ENCODE data around the gene CAPN14.

CAPN14 gene

DNA sequence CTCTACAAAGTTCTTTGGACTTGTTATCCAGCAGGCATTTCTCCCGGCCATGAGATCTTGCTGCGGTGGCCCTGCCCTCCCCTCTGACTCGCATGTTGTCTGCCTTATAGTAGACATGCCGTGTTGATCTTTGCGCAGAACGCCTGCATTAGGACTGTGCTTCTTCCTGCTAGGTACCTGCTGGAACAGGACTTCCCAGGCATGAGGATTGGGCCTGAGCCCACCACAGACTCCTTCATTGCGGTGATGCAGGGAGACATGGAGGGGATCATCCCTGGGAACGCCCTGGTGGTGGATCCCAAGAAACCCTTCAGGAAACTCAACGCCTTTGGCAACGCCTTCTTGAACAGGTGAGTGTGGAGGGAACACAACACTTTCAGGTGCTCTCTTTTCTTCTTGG, 26.8 kb upstream of the CAPN14 start:
- in situ Hi-C loops (cut with HindIII; ENCODE audit: low sequenced_read_pairs) = no loop called here

DNA sequence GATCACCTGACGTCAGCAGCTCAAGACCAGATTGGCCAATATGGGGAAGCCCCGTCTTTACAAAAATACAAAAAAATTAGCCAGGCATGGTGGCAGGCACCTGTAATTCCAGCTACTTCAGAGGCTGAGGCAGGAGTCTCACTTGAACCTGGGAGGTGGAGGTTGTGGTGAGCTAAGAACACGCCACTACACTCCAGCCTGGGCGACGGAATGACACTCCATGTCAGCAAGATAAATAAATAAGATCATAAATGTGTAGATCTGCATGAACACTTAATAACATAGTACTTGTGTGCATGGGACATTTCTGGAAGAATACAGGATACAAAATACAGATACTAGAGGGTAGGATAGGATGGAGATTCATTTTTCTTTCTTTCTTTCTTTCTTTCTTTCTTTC, 25.7 kb upstream of the CAPN14 start:
- in situ Hi-C loops (cut with HindIII; ENCODE audit: low sequenced_read_pairs) = no loop called here

DNA sequence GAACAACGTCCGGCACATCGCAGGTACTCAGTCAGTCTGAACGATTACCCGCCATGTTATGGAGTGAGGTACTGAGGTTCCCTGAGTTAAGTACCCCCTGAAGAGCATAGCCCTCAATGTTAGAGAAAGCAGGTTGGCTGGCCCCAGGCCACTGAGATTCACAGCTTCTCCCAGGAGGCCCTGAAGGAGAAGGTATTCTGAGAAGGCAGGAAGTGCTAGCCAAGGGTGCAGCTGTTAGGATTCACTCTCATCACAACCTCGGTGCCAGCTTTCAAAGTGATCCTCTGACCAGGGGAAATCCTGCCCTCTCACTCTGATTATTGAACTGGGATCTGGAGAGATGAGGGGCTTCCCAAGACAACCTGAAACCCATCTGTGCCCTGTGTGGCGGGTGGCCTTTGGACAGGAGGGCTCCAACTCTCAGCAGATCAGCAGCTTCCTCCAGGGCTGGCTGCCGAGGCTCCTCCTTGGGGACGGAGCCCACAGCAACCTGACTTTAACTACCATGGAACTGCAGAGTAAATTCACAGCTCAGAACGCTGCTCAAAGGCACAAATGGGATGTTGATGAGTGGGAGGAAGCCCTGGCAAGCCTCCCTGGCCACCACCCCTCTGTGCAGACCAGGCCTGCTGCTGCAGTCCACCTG, 24.4 kb upstream of the CAPN14 start:
- in situ Hi-C loops (cut with HindIII; ENCODE audit: low sequenced_read_pairs) = no loop called here

DNA sequence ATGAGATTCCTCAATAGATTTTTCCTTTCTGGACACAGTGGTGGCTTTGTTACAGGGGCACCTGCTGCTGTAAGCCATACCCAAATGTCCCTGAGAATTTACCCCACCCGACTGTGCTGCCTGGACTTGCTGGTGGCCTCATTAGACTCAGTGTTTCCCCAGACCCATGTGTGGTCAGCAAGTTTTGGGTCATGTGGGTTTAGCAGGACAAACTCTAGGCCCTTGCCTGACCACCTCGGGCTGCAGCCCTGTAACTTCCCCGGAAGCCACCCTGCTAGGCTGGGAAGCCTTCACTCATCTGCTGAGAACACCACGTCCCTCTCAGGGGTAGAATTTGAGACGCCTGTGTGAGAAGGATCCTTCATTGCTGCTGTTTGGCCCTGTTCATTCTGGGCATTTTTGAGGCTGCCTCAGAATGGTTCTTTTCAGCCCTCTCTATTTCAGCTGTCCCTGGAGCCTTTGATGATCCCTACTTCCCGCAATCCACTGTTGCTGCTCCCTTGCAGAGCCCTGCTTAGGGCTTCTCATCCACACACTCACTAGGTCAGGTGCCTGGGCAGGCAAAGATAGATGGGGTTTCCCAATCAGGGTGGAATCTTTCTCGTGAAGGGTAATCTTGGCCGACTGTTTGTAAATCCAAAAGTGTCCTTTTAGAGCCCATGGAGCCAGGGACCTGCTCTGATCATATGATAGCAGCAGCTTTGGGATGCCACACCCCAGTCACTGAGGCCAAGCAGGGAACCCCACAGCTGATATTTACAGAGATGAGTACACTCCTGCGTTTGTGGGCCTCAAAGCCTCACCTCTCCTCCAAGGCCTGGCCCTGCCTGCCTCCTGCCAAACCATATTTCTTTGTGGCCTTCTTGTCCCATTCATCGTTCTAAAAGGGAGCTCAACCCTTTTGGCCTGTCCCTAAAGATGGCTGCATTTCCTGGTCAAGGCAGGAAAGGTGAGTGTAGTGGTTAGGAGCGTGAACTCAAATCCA, 23.4 kb upstream of the CAPN14 start:
- in situ Hi-C loops (cut with HindIII; ENCODE audit: low sequenced_read_pairs) = no loop called here

DNA sequence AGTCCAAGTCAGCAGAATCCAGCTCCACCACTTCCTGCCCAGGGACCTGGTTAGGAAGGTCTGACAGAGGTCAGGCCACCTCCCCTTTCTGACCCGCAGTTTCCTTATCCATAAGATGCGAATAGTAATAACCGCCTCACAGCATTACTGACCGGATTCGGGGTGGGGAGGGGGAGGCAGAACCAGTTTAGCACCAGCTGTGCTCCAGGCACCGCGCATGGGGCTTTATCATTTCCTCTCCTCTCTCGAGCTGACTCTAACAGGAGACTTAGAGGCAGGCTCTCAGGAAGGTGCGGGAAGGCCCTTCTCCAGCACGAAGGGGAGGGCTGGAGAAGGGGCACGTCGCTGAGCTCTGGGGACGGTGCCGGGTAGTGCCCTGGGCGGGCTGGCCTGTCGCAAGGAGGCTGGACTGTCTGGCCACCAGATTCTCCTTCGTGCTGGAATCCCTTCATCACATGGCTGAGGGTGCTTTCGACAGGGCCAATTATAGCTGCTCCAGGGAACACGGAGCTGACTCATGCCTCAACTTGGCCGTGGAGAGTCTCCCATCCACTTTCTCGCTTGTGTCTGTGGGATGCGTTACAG, 22.4 kb upstream of the CAPN14 start:
- in situ Hi-C loops (cut with HindIII; ENCODE audit: low sequenced_read_pairs) = no loop called here

DNA sequence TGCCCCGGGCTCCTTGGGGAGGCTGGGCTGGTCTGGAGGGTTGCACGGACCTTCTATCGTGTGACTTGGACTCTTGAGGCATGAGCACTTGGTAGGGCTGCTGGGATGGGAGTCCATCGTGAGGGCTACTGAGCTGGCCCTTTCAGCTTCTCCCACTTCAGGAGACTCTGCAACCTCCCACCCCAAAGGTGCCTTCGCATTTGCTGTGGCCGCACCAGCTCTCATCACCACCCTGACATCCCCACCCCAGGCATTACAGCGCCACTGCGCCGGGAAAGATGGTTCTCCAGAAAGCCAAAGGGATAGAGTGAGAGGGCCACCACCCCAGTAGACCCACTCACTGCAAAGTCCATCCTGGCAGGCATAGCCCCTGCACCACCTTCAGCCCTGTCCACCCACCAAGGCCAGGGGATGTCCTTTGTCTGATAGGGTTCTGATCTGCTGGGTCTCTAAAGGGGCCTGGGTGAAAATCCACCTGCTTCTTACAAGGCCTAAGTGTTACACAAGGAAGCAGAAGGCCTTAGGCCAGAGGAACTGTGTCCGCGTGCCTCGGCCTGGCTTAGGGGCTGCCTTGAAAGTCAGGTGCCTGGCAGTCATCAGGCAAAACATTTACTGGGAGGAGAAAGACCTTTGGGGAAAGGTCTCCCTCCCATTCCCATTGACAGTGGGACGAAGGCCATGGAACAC, 21.7 kb upstream of the CAPN14 start:
- in situ Hi-C loops (cut with HindIII; ENCODE audit: low sequenced_read_pairs) = no loop called here

DNA sequence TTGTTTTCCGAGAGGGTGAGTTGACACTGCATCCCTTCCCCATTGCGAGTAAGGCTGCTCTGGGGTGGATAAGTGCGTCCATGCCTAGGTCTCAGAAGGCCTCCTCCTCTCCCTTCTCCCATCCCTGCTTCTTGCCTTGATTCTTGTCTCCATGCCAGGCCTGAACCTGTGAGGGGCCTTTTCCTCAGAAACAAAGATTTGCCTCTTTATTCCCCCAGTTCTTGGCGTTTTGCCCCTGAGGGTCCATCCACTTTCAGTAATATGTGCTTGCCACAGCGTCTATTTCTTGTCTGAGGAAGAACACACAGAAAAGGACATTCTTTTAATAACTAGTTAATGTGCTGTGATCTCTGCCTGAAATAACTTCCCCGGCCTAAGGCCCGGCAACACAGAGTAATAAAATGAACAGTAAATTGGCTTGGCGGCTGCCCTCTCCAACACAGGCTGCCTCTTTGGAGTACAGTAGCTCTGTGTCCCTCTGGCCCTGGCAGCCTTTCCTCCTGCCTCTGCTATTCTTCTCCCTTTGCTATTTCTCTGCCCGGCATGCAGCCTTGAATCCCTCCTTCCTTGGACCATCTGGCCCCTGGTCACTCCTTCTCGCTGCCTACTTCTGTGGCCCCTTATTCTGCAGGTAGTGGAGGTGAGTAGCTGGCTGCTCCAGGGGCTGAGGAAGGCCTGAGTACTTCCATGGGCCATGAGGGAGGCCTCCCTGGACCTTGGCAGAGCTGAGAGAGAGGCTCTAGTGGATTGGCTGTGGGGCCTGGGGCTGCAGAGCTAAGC, 21.0 kb upstream of the CAPN14 start:
- in situ Hi-C loops (cut with HindIII; ENCODE audit: low sequenced_read_pairs) = no loop called here

DNA sequence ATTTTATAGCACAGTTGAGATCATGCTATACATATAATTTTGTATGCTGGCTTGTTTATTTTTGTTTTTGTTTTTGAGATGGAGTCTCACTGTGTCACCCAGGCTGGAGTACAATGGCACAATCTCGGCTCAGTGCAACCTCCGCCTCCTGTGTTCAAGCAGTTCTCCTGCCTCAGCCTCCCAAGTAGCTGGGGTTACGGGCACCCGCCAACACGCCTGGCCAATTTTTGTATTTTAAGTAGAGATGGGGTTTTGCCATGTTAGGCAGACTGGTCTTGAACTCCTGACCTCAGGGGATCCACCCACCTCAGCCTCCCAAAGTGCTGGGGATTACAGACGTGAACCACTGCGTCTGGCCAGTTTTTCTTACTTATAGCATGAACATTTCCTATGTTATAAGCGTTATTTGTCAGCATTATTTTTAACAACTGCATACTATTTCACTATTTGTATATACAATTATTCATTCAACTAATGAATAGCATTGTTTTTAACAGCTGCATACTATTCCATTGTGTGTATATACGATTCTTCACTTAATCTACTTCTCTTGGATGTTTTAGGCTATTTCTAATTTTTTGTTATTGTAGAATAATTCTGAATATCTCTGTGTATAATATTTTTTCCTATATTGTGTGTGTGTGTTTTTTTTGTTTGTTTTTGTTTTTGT, 20.2 kb upstream of the CAPN14 start:
- in situ Hi-C loops (cut with HindIII; ENCODE audit: low sequenced_read_pairs) = no loop called here

DNA sequence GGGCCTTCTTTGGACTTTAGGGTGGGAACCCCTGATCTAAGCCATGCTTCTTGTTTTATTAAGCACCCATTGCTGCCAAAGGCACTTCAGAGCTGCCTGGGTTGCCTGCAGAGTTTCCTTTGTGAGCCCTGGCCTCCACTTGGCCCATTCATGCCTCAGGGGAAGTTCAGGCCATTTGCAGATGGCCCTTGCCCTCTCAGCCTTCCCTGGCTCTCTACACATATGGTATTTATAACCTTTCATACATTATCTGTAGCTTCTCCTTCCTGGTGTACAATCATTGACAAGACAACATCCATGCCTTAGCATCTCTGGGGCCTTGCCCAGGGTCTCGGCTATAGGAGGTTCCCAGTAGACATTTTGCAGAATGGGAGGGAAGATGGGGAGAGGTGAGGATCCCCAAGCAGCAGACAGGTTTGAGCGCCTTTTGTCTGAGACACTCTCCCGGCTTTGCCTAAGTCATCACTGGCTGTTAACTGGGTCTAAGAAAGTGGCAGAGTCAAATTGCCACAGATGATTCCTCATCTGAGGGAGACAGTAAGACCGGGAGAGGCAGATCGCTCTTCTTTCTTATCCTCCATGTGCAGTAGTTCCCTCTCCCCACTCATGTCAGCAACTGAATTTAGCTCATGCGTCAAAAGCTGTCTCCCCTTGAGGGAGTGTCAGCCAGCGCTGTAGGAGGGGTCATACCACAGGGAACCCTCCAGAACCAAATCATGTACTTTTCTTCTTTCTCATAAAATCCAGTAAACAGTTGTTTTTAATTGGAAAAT, 19.3 kb upstream of the CAPN14 start:
- in situ Hi-C loops (cut with HindIII; ENCODE audit: low sequenced_read_pairs) = no loop called here

DNA sequence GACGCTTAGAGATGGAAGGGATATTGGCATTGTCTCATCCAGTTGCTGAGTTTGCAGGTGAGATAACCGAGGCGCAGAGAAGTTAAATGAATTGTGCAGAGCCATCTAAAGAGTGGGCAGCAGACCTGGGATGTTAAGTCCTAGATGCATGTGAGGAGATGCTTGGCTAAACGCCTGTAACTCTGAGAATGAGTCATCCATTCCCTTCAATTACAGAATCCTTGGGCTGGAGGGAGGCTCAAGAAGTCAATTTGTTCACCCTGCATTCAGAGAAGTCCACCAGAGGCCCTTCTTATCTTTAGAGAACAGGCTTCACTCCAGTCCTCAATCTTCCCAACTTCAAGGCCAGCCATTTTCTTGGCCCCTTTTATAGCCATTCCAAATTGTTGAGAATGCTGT, 18.2 kb upstream of the CAPN14 start:
- in situ Hi-C loops (cut with HindIII; ENCODE audit: low sequenced_read_pairs) = no loop called here

DNA sequence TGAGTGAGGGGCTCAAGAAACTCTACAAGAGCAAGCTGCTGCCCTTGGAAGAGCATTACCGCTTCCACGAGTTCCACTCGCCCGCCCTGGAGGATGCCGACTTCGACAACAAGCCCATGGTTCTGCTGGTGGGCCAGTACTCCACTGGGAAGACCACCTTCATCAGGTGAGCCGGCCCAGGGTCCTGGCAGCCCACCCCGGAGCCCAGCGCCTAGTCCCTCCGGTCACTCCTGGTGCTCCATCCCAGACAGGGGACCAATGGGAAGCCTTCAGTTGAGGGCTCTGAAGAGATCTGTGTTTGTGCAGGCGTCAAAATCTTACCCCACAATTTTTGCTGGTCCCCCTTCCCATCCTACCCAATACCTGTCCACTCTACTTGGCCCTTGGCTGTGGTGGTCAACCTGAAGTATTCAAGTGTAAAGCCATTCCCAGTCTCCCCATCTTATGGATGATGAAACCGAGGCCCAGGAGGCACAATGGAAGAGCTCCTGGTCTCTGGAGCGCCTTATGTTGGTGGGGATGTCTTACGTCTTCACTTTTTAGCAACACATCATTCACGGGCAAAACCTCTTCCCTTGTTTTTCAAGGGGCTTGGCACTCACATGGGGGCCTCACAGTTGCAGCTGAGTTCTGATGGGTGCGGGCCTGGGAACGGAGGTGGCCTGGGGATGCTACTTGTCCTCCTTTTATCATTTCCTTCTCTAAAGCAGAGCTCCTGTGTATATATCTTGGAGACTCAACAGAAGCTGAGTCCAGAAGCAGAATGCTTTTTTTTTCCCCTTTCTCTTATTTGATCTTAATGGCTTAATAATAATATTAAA, 17.6 kb upstream of the CAPN14 start:
- in situ Hi-C loops (cut with HindIII; ENCODE audit: low sequenced_read_pairs) = no loop called here

DNA sequence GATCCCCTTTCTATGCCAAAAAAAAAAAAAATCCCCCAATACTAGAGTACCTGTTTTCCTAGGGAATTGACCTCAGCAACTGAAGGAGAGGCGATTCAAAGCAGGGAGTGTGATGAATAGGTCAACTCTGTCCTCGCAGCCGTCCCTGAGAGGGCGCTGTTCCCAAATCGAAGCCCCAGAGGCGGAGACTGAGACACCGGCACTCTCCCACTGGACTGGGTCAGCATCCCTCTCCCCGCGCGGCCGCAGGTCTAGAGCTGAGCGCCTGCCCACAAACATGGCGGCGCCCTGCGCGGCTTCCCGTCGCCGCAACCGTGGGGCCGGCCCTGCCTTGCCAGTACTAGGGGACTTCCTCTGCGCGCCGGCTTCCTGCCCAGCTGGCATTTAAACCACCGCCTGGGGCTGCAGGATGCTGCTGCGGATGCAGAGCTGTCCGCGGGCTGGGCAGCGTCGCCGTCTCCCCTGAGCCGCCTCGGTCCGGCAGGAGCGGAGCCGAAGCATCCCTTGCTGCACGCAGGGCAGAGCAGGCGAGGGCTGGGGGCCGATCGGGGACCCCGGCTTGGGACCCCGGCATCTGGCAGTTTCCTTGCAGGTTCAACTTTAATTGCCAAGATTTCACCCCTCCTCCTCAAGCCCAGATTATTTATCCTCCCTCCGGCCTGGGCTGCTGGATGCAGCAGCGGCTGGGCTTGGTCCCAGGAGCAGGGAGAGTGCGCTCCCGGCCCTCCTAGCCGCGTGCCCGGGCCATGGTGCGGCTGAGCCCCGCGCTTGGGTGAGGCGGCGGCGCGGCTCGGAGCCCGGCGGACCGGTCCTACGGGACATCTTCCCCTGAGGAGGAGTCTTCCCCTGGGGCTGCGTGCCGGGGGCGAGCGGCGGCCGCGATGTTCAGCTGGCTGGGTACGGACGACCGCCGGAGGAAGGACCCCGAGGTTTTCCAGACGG, 16.7 kb upstream of the CAPN14 start, which contains the start of gene EHD3:
Gene EHD3 (plus strand): TSS at position 412 of the 942 bp plus-strand sequence. CDS start 470 bp downstream, at position 882.
- in situ Hi-C loops (cut with HindIII; ENCODE audit: low sequenced_read_pairs) = no loop called here

DNA sequence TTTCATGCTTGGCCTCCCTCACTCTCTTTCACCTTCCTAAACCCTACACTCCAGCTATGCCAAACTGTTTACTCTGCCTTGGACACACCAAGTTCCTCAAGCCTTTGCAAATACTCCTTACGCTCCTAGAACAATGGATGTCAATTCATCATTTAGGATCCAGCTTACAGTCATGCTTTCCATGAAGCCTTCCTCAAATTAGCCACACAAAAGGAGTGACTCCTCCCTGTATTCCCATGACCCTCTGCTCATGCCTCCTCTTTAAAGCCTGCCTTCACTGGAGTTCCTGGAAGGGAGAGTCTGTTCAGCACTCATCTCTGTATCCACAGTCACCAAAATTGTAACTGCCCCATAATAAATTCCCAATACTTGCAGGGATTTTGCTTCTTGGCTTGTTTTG, 15.9 kb upstream of the CAPN14 start:
- in situ Hi-C loops (cut with HindIII; ENCODE audit: low sequenced_read_pairs) = no loop called here

DNA sequence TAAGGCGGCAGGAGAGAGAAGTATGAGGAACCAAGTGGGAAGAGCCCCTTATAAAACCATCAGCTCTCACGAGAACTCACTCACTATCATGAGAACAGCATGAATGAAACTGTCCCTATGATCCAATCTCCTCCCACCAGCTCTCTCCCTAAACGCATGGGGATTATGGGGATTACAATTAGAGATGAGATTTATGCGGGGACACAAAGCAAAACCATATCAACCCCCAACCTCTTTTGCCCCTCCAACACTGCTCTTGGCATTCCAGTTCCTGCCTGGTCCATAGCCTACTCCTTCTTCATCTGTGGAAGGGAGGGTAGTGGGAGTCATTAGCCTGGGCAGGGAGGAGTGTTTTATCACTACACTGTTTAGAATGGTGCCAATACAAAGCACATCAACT, 15.3 kb upstream of the CAPN14 start:
- in situ Hi-C loops (cut with HindIII; ENCODE audit: low sequenced_read_pairs) = no loop called here

DNA sequence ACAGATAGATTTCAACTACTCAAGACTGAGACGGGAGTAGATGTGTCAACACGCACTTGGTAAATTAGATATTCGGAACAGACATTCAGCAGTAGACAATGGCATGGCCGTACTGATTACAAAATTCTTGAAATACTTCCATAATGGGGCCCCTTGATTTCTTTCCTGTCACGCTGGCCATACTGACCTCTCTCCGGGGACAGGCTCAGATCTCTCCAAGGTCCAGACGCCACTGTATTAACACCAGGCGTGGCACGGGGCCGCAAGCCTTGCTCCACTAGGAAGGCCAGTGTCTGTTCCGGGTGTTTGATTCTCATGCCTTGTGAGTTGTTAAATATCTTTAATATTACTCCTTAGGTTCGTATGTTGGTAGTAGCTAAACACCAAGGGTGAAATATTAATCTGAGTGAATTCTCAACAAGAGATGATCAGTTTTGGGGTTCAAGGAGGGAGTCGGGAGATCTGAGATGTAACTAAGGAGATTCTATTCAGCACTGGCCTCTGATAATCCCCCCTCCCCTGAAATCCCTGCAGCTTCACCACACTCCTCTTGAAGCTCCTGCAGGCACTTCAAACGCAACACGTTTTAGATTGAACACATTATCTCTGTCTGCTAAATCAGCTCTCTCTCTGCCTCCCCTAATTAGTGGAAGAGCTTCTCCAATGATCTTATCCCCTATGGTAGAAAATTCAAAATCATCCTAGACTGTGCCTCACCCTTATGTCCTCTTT, 14.4 kb upstream of the CAPN14 start:
- in situ Hi-C loops (cut with HindIII; ENCODE audit: low sequenced_read_pairs) = no loop called here

DNA sequence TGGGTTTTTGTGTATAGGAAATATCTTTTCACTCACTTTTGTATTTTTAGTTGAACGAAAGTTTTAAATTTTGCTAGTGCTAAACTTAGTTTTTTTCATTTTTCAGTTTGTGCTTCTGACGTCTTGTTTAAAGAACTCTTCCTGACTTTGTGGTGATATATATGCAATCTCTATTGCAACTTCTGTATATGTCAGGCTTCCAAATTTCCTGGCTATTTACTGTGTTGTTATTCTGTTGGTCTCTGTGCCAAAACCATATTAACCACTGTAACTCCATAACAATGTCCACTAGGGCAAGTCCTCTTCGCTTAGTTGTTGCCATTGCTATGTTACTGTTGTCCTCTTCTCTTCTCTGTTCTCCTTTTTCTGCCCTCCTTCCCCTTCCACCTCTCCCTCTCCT, 13.4 kb upstream of the CAPN14 start:
- in situ Hi-C loops (cut with HindIII; ENCODE audit: low sequenced_read_pairs) = no loop called here

DNA sequence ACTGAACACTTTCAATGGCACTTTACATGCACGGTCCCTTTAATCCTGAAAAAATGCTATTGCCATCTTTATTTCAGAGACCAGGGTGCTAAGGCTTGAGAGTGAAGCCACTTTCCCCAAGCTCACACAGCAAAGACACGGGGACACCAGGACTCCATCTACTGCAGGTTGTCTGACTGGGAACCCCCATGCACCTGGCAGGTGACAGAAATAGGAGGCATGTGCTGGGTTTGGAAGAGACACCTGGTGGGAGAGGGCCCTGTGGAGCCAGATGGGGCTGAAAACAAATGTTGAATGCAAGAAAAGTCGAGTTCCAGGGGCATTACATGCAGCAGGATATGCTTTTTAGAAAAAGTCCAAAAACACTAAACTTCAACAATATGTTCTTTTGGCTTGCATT, 11.4 kb upstream of the CAPN14 start:
- in situ Hi-C loops (cut with HindIII; ENCODE audit: low sequenced_read_pairs) = no loop called here
